GM21737 (cell line): ENCODE measurements around the gene AGTPBP1.
"Not testable (repeated sequence)": the region's sequence is repeated elsewhere in the genome, so short reads cannot be mapped to it uniquely, and the experiment has no call there.

Experiments
- ATAC-seq: cut with Tn5 transposase; IDR thresholded peaks from one replicate; pipeline ENCODE4 v1.9.1; 2021; ENCODE audit warnings: mild to moderate bottlenecking, moderate library complexity; ENCODE audit not compliant: unreplicated experiment

The AGTPBP1 gene

GRCh38 chr9:85741875-85742596 is at the start of gene AGTPBP1:
TSS of gene AGTPBP1 (minus strand) at chr9:85741954. CDS start at chr9:85712533, 29,421 bp downstream.
- ATAC-seq = peak; percentile 84

GRCh38 chr9:85786116-85786515 is 44.4 kb upstream of the AGTPBP1 start:
- not testable (repeated sequence) for ATAC-seq

GRCh38 chr9:85773844-85774243 is 32.1 kb upstream of the AGTPBP1 start:
- ATAC-seq = not testable (repeated sequence)

- ATAC-seq = not testable (repeated sequence)
Observed at GRCh38 chr9:85761802-85762201, 20.0 kb upstream of the AGTPBP1 start.

- ATAC-seq = not testable (repeated sequence)
Observed at GRCh38 chr9:85757716-85758115, 16.0 kb upstream of the AGTPBP1 start.

GRCh38 chr9:85756216-85756615 is 14.5 kb upstream of the AGTPBP1 start:
- not testable (repeated sequence) for ATAC-seq

- ATAC-seq = no peak
Observed at GRCh38 chr9:85746309-85746708, 4.6 kb upstream of the AGTPBP1 start.

- ATAC-seq = no peak
Observed at GRCh38 chr9:85745203-85745602, 3.4 kb upstream of the AGTPBP1 start.

GRCh38 chr9:85744480-85744879 is 2.7 kb upstream of the AGTPBP1 start:
- no peak for ATAC-seq

GRCh38 chr9:85743275-85744128 is 1.7 kb upstream of the AGTPBP1 start:
- ATAC-seq = no peak

- ATAC-seq = no peak
Observed at GRCh38 chr9:85742597-85742936, 813 bp upstream of the AGTPBP1 start.

- peak; percentile 41 for ATAC-seq
Observed at GRCh38 chr9:85741095-85741874, 469 bp downstream of the AGTPBP1 start.

- no peak for ATAC-seq
Observed at GRCh38 chr9:85740787-85741094, 1.0 kb downstream of the AGTPBP1 start.

- ATAC-seq = no peak
Observed at GRCh38 chr9:85738509-85738908, 3.2 kb downstream of the AGTPBP1 start.

- no peak for ATAC-seq
Observed at GRCh38 chr9:85737671-85738070, 4.1 kb downstream of the AGTPBP1 start.

GRCh38 chr9:85730916-85731630 is 10.7 kb downstream of the AGTPBP1 start:
- ATAC-seq = no peak

- ATAC-seq = no peak
Observed at GRCh38 chr9:85729882-85730281, 11.9 kb downstream of the AGTPBP1 start.

- ATAC-seq = no peak
Observed at GRCh38 chr9:85727500-85727899, 14.3 kb downstream of the AGTPBP1 start.

GRCh38 chr9:85726737-85727136 is 15.0 kb downstream of the AGTPBP1 start:
- ATAC-seq = no peak

GRCh38 chr9:85723215-85723614 is 18.5 kb downstream of the AGTPBP1 start:
- ATAC-seq = no peak

- not testable (repeated sequence) for ATAC-seq
Observed at GRCh38 chr9:85719411-85719810, 22.3 kb downstream of the AGTPBP1 start.
